K562 treated with DMSO at 1 percent for 24 hours (cell line): Measurements from ENCODE around the gene NOMO2. TPM values are rescaled to one million over a fixed set of nuclear protein-coding genes. Genes with fewer than 3 reads are reported as not detected.

Source experiments
- total RNA-seq: library from RNA; unstranded; fragments of 300-600 nt; gene quantifications from 2 replicates; pipeline ENCODE4 v1.2.3, GENCODE V29; 2022; ENCODE audit warnings: low read depth; ENCODE audit not compliant: insufficient read depth

Gene NOMO2, protein sequence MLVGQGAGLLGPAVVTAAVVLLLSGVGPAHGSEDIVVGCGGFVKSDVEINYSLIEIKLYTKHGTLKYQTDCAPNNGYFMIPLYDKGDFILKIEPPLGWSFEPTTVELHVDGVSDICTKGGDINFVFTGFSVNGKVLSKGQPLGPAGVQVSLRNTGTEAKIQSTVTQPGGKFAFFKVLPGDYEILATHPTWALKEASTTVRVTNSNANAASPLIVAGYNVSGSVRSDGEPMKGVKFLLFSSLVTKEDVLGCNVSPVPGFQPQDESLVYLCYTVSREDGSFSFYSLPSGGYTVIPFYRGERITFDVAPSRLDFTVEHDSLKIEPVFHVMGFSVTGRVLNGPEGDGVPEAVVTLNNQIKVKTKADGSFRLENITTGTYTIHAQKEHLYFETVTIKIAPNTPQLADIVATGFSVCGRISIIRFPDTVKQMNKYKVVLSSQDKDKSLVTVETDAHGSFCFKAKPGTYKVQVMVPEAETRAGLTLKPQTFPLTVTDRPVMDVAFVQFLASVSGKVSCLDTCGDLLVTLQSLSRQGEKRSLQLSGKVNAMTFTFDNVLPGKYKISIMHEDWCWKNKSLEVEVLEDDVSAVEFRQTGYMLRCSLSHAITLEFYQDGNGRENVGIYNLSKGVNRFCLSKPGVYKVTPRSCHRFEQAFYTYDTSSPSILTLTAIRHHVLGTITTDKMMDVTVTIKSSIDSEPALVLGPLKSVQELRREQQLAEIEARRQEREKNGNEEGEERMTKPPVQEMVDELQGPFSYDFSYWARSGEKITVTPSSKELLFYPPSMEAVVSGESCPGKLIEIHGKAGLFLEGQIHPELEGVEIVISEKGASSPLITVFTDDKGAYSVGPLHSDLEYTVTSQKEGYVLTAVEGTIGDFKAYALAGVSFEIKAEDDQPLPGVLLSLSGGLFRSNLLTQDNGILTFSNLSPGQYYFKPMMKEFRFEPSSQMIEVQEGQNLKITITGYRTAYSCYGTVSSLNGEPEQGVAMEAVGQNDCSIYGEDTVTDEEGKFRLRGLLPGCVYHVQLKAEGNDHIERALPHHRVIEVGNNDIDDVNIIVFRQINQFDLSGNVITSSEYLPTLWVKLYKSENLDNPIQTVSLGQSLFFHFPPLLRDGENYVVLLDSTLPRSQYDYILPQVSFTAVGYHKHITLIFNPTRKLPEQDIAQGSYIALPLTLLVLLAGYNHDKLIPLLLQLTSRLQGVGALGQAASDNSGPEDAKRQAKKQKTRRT
- total RNA-seq = 97.6 and 110 TPM in 2 replicates

DNA sequence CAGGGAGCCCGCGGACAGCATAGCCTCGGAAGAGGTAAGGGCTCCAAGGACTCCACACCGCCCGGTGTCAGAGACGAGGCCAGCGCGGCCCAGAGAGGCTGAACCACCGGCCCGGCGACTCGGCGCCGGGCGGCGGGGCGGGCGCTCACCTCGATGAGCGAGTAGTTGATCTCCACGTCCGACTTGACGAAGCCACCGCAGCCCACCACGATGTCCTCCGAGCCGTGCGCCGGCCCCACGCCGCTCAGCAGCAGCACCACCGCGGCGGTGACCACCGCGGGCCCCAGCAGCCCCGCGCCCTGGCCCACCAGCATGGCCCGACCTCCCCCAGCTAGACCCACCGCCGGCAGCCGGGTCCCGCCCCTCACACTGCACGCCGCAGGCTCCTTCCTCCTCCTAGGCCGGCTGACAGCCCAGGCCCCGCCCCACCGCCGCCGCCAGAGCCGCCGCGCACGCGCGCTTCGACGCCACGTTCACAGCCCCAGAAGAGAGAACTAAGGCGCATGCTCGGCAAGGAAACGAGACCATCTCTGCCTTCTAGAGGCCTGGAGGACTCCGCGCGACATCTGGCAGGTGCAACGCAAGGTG, at the start of gene NOMO2:
Gene NOMO2 (minus strand): TSS at position 371 of the 588 bp plus-strand sequence. CDS start 57 bp downstream, at position 314.

Other genes starting within 250 kb of the NOMO2 start
- gene NPIPA8, start 225.4 kb downstream of the NOMO2 start, total RNA-seq = 11.2 and 11.5 TPM in 2 replicates
- gene RPS15A, start 228.2 kb upstream of the NOMO2 start, total RNA-seq = 4,569 and 4,875 TPM in 2 replicates
- gene ARL6IP1, start 239.5 kb upstream of the NOMO2 start, total RNA-seq = 123 and 155 TPM in 2 replicates